Osteoblast (primary cell): ENCODE results near the gene LTBP1. TPM values are rescaled to one million over a fixed set of nuclear protein-coding genes. Genes with fewer than 3 reads are reported as not detected.

Source experiments
- DNase-seq: peaks from one replicate; pipeline ENCODE4 v3.0.0; 2011; ENCODE audit warnings: low spot score, mixed read lengths; ENCODE audit not compliant: insufficient read length; ENCODE audit errors: missing footprints
- H2AFZ ChIP-seq: 2 replicates; pipeline ENCODE4 v1.6.0; 2011; ENCODE audit warnings: mild to moderate bottlenecking, low read length
- H3K27ac ChIP-seq: 2 replicates; pipeline ENCODE4 v1.5.1; 2011; ENCODE audit warnings: mild to moderate bottlenecking, low read depth, low read length, moderate library complexity
- H3K27me3 ChIP-seq: 2 replicates; pipeline ENCODE4 v1.6.0; 2012; ENCODE audit warnings: mild to moderate bottlenecking, control low read depth, inconsistent platforms, low read length, moderate library complexity; ENCODE audit not compliant: insufficient read depth
- H3K36me3 ChIP-seq: 2 replicates; pipeline ENCODE4 v1.5.1; 2011; ENCODE audit warnings: mild to moderate bottlenecking, low read length, control low read depth, moderate library complexity; ENCODE audit not compliant: insufficient read depth
- H3K4me1 ChIP-seq: 2 replicates; pipeline ENCODE4 v1.5.1; 2011; ENCODE audit warnings: mild to moderate bottlenecking, low read length, control low read depth, moderate library complexity; ENCODE audit not compliant: insufficient read depth
- H3K4me2 ChIP-seq: 2 replicates; pipeline ENCODE4 v1.6.0; 2011; ENCODE audit warnings: mild to moderate bottlenecking, low read length; ENCODE audit not compliant: insufficient read depth
- H3K4me3 ChIP-seq: fragments of 200-600 bp; sonication (generic); 3 replicates; pipeline ENCODE4 v1.5.1; 2012; ENCODE audit warnings: mild to moderate bottlenecking, low read length, inconsistent platforms; ENCODE audit not compliant: insufficient read depth
- H3K79me2 ChIP-seq: 2 replicates; pipeline ENCODE4 v1.6.0; 2012; ENCODE audit warnings: mild to moderate bottlenecking, low read length, control low read depth, inconsistent platforms; ENCODE audit not compliant: insufficient read depth
- H3K9me3 ChIP-seq: 2 replicates; pipeline ENCODE4 v1.5.1; 2011; ENCODE audit warnings: low read depth, low read length, control low read depth
- H4K20me1 ChIP-seq: 2 replicates; pipeline ENCODE4 v1.6.0; 2012; ENCODE audit warnings: mild to moderate bottlenecking, low read length, control low read depth; ENCODE audit not compliant: insufficient read depth
- CTCF ChIP-seq: IDR thresholded peaks from 2 replicates; pipeline ENCODE4 v1.5.1; 2011; ENCODE audit warnings: mild to moderate bottlenecking, low read depth, low read length, moderate library complexity; ENCODE audit errors: extremely low read depth
- small RNA-seq: library from RNA; depleted of rRNA; stranded (forward); fragments of <200 nt; gene quantifications from one replicate; pipeline ENCODE3, GENCODE V24; 2012
- total RNA-seq: library from RNA; depleted of rRNA; stranded (reverse); fragments of >200 nt; gene quantifications from 2 replicates; pipeline ENCODE4 v1.2.3, GENCODE V29; 2012

LTBP1 gene
- total RNA-seq, 1 donor = 224 TPM

- H3K27me3 ChIP-seq = no peaks in the 10 kb centered on the region
- H3K4me3 ChIP-seq = no peak overlapping the region
- H3K9me3 ChIP-seq = no peaks in the 10 kb centered on the region
- H3K36me3 ChIP-seq = no peaks in the 10 kb centered on the region
- H3K27ac ChIP-seq = no peak overlapping the region
- no peak overlapping the region for H3K4me2 ChIP-seq
- no peaks in the 10 kb centered on the region for H3K79me2 ChIP-seq
- H4K20me1 ChIP-seq = no peaks in the 10 kb centered on the region
- H3K4me1 ChIP-seq = peaks cover 4% of the 10 kb centered on the region
- TF ChIP-seq CTCF = no peak
- no peak overlapping the region for H2AFZ ChIP-seq
- no peak for DNase-seq
Observed at GRCh38 chr2:33442528-33443079, 495.9 kb downstream of the LTBP1 start.

GRCh38 chr2:33443274-33443829, 496.6 kb downstream of the LTBP1 start:
- Histone ChIP-seq H3K4me1 (no peaks in the 10 kb centered on the region), H4K20me1 (no peaks in the 10 kb centered on the region), H3K27me3 (no peaks in the 10 kb centered on the region), H3K79me2 (no peaks in the 10 kb centered on the region), H3K36me3 (no peaks in the 10 kb centered on the region), H3K9me3 (no peaks in the 10 kb centered on the region), H3K27ac (no peak overlapping the region), H2AFZ (peak overlapping the region; percentile 37), H3K4me2 (no peak overlapping the region), H3K4me3 (no peak overlapping the region)
- no peak for DNase-seq
- TF ChIP-seq CTCF = no peak

- Histone ChIP-seq H3K4me2 (no peak overlapping the region), H3K27ac (no peak overlapping the region), H3K4me1 (no peaks in the 10 kb centered on the region), H4K20me1 (no peaks in the 10 kb centered on the region), H3K9me3 (no peaks in the 10 kb centered on the region), H3K79me2 (no peaks in the 10 kb centered on the region), H3K4me3 (no peak overlapping the region), H3K36me3 (no peaks in the 10 kb centered on the region), H2AFZ (no peak overlapping the region), H3K27me3 (no peaks in the 10 kb centered on the region)
- no peak for DNase-seq
- no peak for TF ChIP-seq CTCF
Observed at GRCh38 chr2:33444967-33445366, 498.2 kb downstream of the LTBP1 start.

- Histone ChIP-seq H3K4me2 (no peak overlapping the region), H3K27me3 (no peaks in the 10 kb centered on the region), H2AFZ (no peak overlapping the region), H3K36me3 (no peaks in the 10 kb centered on the region), H3K9me3 (no peaks in the 10 kb centered on the region), H3K79me2 (no peaks in the 10 kb centered on the region), H3K4me3 (no peak overlapping the region), H4K20me1 (no peaks in the 10 kb centered on the region), H3K27ac (no peak overlapping the region), H3K4me1 (no peaks in the 10 kb centered on the region)
- no peak for DNase-seq
- TF ChIP-seq CTCF = no peak
Observed at GRCh38 chr2:33448220-33448899, 501.6 kb downstream of the LTBP1 start.

Small RNA genes lying within 50 kb of the gene (small RNA-seq; reads per million reads assigned to genes)
- gene RF00019 (not detected), gene RNA5SP91 (not detected), gene RNA5SP92 (not detected)
